HG03520 (cell line): ENCODE results near the gene CCL19.
"Not testable (repeated sequence)": the region's sequence is repeated elsewhere in the genome, so short reads cannot be mapped to it uniquely, and the experiment has no call there.

Experiments used
- ATAC-seq: cut with Tn5 transposase; IDR thresholded peaks from one replicate; pipeline ENCODE4 v1.9.1; 2021; ENCODE audit warnings: mild to moderate bottlenecking, moderate library complexity; ENCODE audit not compliant: unreplicated experiment

CCL19 gene

DNA sequence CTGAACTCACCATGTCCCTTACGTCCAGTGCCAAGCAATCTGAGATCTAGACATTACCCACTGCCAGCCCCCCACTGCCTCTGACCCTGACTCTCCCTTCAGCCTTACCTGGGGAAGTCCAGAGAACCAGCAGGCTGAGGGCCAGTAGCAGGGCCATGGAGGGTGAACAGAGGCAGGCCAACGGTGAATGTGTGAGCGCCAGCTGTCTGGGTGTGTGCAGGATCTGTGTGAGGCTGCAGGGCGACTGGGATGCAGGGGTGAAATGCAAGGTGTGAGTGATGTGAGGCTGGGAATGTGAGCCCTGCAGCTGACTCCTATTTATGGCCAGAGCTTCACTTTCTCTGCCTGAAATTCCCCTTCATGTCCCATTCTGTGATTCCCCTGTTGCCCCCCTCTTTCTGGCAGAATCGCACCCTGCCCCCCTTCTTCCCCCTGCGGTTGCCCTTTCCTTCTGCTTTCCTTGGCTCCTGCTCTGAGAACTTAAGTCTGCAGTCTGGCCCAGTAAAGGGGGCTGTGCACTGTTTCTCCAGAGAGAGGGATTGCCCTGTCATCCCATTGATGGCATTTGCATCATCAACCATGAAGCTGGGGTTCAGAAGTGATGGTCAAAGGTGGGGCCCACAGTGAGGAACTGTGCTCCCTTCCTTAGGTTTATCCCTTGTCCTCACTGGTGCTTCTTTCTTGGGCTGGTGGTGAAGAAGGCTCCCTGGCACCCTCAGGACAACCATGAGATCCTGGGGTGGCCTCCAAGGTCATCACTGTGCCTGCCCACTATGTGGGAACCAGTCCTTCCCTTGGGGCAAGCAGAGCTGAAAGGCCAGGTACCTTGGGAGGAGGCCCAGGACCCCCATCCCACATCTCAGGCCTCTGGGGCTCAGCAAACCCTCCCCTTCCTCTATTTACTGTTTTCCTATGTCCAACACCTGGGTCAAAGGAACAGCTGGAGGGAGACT lies at the start of gene CCL19:
Gene CCL19 (minus strand): TSS at position 294 of the 953 bp plus-strand sequence. CDS start 137 bp downstream, at position 157.
- ATAC-seq = no peak

DNA sequence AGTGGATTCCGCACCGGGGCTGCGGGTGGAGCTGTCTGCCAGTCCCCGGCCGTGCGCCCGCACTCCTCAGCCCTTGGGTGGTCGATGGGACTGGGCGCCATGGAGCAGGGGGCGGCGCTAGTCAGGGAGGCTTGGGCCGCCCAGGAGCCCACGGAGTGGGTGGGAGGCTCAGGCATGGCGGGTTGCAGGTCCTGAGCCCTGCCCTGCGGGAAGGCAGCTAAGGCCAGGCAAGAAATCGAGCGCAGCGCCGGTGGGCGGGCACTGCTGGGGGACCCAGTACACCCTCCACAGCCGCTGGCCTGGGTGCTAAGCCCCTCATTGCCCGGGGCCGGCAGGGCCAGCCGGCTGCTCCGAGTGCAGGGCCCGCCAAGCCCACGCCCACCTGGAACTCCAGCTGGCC lies 49.1 kb upstream of the CCL19 start:
- not testable (repeated sequence) for ATAC-seq

DNA sequence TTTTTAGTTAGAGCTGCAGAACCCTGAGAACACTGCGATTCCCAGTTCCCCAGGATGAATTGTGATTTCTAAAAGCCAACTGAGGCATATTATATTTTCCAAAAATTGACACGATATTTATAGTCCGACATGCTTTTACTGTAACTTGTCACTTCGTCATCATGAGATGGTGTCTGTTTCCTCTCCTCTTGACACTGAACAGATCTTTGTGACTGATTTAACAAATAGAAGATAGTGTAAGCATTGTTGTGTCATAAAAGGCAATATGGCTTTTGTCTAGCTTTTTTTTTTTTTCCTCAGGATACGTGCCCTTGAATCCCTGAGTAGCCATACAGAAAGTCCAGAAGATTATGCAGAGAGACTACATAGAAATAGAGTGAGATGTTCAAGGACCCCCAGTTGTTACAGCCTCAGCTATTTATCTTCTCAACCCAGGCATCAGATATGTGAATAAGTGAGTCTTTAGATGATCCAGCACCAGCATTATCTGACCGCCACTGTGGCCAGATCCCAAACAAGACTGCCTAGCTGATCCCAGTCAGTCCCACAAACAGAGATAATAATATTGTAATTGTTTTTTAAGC lies 46.7 kb upstream of the CCL19 start:
- ATAC-seq = no peak

DNA sequence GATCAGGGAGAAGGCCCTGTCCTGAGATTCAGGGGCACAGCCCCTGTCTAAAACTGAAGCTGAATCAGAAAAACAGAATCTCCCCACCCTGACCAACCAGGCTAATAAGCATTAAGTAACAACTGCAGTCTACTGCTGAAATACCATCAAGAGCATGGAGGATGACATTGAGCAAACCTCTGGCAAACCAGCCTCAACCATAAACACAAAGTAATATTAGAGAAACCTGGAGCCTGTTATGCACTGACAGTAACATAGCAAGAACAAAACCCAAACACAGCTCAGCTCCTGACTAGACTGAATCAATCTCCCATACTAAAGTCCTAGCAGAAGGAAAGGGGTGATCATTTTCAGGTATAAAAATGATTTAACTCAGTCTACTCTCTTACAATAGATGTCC lies 43.6 kb upstream of the CCL19 start:
- ATAC-seq = no peak

DNA sequence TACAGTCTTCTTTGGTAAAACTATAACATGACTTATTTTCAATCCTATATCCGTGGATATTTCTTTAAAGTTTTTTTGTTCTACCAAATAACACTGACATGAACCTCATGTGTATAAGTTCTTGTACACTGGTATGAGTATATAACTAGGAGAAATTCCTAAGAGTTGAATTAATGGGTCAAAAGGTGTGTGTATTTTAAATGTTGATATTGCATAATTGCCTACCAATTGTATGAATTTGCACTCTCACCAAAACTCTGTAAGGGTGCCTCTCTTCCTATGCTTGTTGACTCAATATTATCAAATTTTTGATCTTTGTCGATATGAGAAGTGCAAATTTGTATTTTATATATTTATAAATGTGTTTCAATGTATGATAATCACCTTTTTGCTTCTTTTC lies 41.8 kb upstream of the CCL19 start:
- no peak for ATAC-seq

DNA sequence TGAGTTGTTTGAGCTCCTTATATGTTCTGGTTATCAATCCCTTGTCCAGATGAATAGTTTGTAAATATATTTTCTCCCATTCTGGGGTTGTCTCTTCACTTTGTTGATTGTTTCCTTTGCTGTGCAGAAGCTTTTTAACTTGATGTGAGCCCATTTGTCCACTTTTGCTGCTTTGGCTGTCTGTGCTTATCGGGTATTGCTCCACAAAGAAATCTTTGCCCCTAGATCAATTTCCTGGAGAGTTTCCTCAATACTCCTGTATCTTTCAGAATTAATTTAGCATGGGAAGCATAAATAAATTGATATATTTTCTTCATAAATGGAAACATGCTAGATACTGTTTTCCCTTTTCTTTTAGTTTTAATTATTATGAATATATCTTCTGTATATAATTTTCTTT lies 41.4 kb upstream of the CCL19 start:
- no peak for ATAC-seq

DNA sequence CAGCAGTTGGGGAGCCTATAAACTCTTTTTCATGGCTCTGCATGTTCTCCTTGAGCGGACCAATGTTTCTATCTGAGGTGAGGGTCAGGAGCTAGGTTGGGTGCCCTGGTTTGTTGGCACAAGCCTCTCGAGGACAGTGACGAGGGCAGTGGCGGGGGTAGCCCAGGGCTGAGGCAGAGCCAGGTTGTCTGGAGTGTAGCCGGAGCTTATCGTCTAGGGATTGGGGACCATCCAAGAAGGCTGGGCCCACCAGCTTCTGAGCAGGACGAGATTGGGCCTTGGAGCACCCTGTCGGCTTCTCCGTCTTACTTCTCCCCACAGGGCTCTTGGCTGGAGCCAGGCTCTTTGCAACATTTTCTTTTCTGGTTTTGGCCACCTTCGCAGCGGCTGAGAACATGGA lies 32.1 kb upstream of the CCL19 start:
- no peak for ATAC-seq

DNA sequence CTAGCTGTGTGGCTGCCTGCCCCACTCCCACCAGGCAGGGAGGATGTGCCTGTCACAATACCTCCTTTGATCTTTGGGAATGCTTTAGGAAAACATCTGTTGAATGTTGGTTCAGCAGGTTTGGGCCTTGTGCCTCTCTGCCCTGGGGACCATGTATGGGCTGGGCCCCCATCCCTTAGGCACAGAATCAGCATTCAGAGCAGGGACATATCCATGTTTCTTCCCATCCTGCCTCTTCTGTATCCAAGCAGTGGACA lies 28.6 kb upstream of the CCL19 start:
- ATAC-seq = not testable (repeated sequence)

DNA sequence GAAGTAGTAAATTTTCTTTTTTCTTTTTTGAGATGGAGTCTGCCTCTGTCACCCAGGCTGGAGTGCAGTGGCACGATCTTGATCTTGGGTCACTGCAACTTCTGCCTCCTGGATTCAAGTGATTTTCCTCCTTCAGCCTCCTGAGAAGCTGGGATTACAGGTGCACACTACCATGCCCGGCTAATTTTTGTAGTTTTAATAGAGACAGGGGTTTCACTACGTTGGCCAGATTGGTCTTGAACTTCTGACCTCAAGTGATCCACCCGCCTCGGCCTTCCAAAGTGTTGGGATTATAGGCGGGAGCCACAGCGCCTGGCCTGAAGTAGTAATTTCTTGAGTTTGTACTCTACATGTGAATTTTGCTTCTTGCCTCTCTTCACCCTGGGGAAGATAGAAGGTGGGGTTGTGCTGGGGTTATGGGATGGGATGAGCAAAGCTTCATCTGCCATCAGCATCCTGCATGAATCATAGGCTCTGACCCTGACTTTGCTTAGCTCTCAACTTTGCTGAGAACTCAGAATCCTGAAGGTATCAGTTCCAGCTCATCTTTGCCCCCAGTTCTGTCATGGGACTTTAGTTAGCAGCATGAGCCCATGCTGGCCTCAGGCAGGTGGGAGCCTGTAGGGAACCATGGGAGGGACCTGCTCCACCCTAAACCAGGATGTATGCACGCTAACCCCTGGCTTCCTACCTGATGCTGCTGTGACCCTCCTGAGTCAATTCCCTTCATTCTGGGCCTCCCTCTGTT lies 28.1 kb upstream of the CCL19 start:
- no peak for ATAC-seq

DNA sequence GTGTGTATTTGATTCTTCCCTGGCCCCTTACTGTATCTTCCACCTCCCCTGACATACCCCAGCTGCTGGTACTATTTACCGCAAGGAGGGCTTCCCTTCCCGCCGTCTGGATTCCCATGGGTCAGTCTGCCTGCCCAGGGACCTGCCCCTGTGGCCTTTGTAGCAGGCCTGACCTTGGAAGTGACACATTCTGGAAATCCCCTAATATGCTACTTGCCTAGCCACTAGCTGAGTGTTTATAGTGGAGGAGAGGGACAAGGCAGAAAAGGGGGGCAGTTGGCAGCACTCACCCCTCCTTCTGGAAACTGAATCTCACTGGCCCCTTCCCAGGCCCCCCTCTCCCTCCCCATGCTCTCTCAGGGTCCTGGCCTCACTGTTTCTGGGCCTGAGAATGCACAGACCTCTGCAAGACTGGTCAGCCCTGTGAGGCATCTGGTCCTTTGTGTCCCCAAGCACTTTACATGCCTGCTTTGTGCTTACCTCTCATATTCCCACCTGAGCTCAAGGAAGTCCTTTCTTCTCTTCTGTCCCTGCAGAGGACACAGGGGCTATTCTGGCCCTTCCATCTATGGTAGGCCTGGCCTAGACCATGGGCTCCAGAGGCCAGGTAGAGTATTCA lies 27.0 kb upstream of the CCL19 start:
- no peak for ATAC-seq

DNA sequence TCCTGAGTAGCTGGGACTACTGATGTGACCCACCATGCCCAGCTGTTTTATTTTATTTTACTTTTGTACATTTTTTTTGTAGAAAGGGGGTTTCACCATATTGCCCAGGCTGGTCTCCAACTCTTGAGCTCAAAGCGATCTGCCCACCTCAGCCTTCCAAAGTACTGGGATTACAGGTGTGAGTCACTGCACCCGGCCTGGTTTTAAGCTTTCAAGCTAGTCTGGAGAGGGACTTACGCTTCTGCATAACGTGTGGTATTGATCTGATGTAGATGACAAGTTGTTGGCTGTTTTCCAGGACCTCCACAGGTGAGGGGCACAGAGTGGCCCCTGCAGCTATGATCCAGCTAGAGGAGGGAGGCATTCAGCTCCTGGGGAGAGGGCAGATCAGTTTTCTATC lies 25.6 kb upstream of the CCL19 start:
- no peak for ATAC-seq

DNA sequence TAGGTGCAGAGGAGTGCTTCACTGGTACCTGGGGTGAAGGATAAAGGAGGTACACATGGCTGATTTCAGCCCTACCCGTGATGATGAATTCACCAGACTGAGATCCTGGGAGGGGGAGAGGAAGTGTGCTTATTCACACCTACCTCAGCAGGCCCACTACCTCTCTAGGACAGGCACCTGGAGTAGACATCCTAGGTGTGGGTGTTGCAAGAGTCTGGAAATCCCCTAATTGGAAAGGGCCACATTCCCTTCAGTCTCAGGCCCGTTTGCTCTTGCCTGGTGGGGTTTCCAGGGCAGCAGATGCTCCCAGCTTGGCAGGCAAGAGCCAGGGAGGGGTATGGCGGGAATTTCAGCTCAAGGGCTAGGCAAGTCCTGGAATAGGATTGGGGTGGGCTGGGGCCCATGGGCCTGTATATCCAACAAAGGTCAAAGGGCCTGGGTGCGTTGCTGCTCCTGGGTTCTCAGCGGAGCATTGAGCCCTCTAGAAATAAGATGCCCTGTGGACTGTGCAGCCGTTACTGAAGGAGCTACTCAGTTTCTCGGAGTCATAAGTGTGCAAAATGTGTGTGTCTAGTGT lies 24.7 kb upstream of the CCL19 start:
- no peak for ATAC-seq

DNA sequence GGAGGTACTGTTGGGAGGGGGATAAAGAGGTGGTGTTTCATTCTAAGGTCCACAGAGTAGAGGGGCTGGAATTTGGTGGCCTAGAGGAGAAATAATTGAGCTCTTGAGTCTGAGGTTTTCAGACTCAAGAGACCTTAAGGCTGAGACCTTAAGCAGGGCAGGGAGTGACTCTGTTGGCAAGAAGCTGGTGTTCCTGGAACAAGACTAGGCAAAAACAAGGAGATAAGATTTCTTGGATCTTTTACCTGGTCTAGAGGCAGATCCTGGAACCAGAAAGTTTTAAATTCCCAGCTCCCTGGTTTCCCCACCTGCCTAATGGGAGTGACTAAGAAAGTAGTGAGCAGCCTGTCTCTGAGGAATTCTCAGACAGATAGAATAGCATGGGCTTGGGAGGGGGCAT lies 22.9 kb upstream of the CCL19 start:
- no peak for ATAC-seq

DNA sequence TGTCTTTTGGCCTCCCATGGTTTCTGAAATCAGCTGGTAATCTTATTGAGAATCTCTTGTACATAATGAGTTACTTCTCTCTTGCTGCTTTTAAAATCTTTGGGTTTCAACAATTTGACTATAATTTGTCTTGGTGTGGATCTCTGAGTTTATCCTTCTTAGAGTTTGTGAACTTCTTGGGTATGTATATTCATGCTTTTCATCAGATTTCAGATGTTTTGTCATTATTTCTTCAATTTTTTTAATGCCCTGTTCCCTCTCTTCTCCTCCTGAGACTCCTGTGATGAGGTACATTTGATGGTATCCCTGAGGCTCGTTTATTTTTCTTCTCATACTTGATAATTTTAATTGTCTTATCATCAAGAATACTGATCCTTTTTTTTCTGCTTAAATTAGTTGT lies 21.1 kb upstream of the CCL19 start:
- no peak for ATAC-seq

DNA sequence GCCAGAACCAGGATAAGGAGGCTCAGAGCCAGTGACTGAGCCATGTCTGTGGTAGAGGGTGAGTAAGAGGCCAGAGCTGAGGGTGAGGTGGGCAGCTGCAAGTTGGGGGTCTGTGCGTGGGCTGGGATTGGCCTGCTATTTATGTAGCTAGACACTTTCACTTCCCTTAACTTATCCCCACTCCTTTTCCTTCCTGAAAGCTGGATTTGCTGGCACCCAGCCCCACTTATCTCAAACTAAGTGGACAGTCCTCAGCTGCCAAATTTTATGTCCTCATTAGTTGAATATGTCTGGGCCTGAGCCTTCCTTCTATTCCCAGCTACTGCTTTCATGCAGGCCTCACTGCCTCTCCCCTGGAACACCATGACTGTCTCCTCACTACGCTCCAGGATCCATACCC lies 18.9 kb upstream of the CCL19 start, which contains the start of gene CCL21:
Gene CCL21 (minus strand): TSS at position 114 of the 400 bp plus-strand sequence. CDS start 70 bp downstream, at position 44.
- no peak for ATAC-seq

DNA sequence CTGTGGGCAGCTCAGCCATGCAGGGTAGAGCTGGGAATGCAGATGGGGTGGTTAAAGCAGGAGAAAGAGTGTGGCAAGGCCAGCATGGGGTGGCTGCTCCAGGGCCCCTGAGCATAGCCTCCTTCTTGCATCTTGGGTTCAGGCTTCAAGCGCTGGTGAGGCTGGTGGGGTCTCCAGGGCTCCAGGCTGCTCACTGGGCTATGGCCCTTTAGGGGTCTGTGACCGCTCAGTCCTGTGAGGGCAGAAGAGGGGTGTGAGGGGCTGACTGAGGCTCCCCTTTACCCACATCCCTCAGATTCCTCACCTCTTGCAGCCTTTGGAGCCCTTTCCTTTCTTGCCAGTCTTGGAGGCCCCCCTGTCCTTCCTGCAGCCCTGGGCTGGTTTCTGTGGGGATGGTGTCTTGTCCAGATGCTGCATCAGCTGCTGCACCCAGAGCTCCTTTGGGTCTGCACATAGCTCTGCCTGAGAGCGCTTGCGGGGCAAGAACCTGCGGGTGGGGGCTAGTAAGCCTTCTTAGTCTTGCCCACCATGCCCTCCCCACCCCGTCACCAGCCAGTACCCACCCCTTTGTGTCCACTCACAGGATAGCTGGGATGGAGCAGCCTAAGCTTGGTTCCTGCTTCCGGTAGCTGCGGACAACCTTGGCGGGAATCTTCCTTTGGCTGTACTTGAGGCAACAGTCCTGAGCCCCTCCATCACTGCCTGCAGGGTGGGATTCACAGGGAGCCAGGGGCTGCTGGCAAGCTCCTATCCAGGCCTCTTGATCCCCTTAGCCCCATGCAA lies 18.3 kb upstream of the CCL19 start:
- ATAC-seq = no peak

DNA sequence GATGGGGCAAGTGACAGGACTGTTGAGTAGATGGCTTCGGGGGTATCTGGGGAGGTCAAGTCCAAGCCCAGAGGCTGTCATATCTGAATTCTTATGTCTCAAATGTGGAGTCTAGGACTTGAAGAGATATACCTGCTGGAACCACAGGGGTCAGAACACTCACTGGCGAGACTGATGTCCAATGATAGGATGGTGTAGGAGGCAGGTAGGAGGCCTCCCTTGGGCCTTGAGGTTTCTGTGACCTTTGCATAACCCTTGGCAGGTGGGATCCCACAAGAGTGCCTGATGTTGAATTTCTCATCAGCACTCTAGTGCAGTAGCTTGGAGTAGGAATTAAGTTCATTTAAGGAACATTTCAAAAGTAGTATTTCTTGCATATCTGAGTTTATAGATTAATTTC lies 16.1 kb upstream of the CCL19 start:
- ATAC-seq = no peak

DNA sequence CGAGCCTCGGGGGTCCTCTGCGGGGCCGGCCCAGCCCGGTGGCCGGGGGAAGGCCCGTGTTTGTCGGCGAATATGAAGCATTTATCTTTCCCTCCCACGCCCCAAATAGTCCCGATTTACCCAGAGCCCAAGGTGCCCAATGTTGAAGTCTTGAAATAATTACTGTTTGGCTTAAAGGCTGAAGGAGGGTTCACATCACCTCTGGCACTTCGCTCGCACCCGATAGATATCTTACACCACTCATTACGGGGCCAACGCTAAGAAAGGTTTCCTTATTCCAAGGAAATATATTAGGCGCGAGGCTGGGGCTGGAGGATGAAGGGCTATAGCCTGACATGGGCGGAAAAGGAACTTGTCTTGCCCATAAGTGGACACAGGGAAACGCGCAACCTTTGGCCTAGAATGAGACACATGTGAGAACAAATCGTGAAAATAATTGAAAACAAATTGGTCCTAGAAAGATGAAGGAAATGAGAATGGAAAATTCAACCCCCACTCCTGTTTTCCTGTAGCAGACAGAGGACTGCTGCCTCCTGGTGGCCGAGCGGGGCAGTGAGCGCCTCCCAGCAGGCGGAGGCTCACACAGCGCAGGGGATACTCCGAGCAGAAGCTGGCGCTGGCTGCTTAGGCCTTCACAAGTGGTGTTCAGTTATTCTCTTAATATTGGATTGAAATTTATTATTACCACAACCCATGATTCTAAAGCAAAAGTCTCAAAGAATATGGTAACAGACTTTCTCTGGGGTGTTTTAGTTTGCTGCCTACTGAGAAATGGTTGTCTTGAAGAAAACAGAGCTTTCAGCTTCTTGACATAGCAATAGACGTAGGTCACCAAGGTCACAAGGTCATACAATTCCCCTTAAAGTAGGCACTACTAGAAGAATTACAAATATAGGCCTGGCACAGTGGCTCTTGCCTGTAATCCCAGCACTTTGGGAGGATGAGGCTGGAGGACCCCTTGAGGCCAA lies 11.0 kb upstream of the CCL19 start:
- peak; percentile 59 for ATAC-seq
